A549 (cell line): ENCODE data around the gene SLC1A1. TPM values are rescaled to one million over a fixed set of nuclear protein-coding genes. Genes with fewer than 3 reads are reported as not detected.

Experiments
- ATAC-seq, 2 experiments: fragments of 200-7000 bp in 1 of 2; fragments of >200 bp in 1 of 2; cut with Nextera tagmentation in 1 of 2; cut with Tn5 transposase in 1 of 2; 3 replicates each; pipeline versions ENCODE4 v1.8.0 to v1.9.1; 2018 to 2020; ENCODE audit warnings: mild to moderate bottlenecking in 1 of 2, moderate library complexity in 1 of 2
- CTCF ChIA-PET: fragments of 300-600 bp; sonication (Branson Sonifier 250); formaldehyde crosslinking; extraction: SDS; loops from one replicate; lab custom pipeline; 2021; ENCODE audit warnings: antibody characterized with exemption, inconsistent platforms; lab: Yijun Ruan, JAX
- POLR2A ChIA-PET: fragments of 350-600 bp; formaldehyde crosslinking; extraction: SDS; loops from one replicate; lab custom pipeline; 2021; ENCODE audit warnings: antibody characterized with exemption, inconsistent platforms; lab: Yijun Ruan, JAX
- DNase-seq, 2 experiments: peaks; one replicate each; pipeline versions ENCODE4 v3.0.0 to v3.0.0-alpha.2; 2011 to 2016; ENCODE audit warnings: low read depth in 1 of 2, low spot score in 1 of 2
- FAIRE-seq: peaks from 2 replicates; lab custom pipeline; 2011; peaks lifted over from hg19 to GRCh38; lab: Jason Lieb, UNC
- H3K27ac ChIP-seq, 2 experiments: fragments of >200 bp; sonication (Bioruptor Twin); formaldehyde crosslinking; 3 replicates each; pipeline ENCODE4 v1.5.1; 2016 to 2017
- H3K4me1 ChIP-seq: fragments of >200 bp; sonication (Bioruptor Twin); formaldehyde crosslinking; 3 replicates; pipeline ENCODE4 v1.6.1; 2016
- H3K4me2 ChIP-seq: fragments of >200 bp; sonication (Bioruptor Twin); formaldehyde crosslinking; 3 replicates; pipeline ENCODE4 v1.6.1; 2016
- H3K4me3 ChIP-seq: fragments of >200 bp; sonication (Bioruptor Twin); formaldehyde crosslinking; 3 replicates; pipeline ENCODE4 v1.5.1; 2016
- H3K9me3 ChIP-seq: fragments of >200 bp; sonication (Bioruptor Twin); formaldehyde crosslinking; 3 replicates; pipeline ENCODE4 v1.6.1; 2016
- CBX8 ChIP-seq: fragments of 200-600 bp; sonication (generic); IDR thresholded peaks from 2 replicates; pipeline ENCODE4 v1.6.1; 2016
- CEBPB ChIP-seq, 2 experiments: fragments of >200 bp in 1 of 2; sonication (Bioruptor Twin) in 1 of 2; formaldehyde crosslinking in 1 of 2; IDR thresholded peaks; 2 replicates each; pipeline ENCODE4 v1.6.1; 2012 to 2016
- CHD2 ChIP-seq: fragments of 150-350 bp; IDR thresholded peaks from 2 replicates; pipeline ENCODE4 v1.6.1; 2014; ENCODE audit warnings: low read length; ENCODE audit not compliant: partially characterized antibody
- CHD4 ChIP-seq: fragments of 200-600 bp; sonication (generic); IDR thresholded peaks from 2 replicates; pipeline ENCODE4 v1.6.1; 2016; ENCODE audit warnings: antibody characterized with exemption, mild to moderate bottlenecking, borderline replicate concordance
- EHF ChIP-seq: fragments of 250-450 bp; sonication (Bioruptor Pico); IDR thresholded peaks from 2 replicates; pipeline ENCODE4 v1.5.0; 2020; ENCODE audit warnings: mild to moderate bottlenecking
- EHMT2 ChIP-seq: fragments of 200-600 bp; sonication (generic); IDR thresholded peaks from 2 replicates; pipeline ENCODE4 v1.6.1; 2016; ENCODE audit warnings: antibody characterized with exemption, low read depth, mild to moderate bottlenecking, moderate library complexity
- FOSB ChIP-seq: fragments of 250-450 bp; sonication (Bioruptor Pico); IDR thresholded peaks from 2 replicates; pipeline ENCODE4 v1.5.0; 2020; ENCODE audit warnings: mild to moderate bottlenecking, moderate library complexity
- FOSL2 ChIP-seq, 2 experiments: fragments of 450-650 bp in 1 of 2; fragments of >200 bp in 1 of 2; sonication (Bioruptor Twin) in 1 of 2; formaldehyde crosslinking; IDR thresholded peaks; 2 replicates each; pipeline versions ENCODE4 v1.5.0 to v1.6.1; 2016 to 2020; ENCODE audit warnings: mild to moderate bottlenecking in 1 of 2, moderate library complexity in 1 of 2
- FOXS1 ChIP-seq: fragments of 250-450 bp; sonication (Bioruptor Pico); IDR thresholded peaks from 2 replicates; pipeline ENCODE4 v1.5.0; 2020; ENCODE audit warnings: mild to moderate bottlenecking, moderate library complexity
- HDAC2 ChIP-seq: fragments of 200-600 bp; sonication (generic); IDR thresholded peaks from 2 replicates; pipeline ENCODE4 v1.6.1; 2016
- HES2 ChIP-seq: fragments of >200 bp; sonication (Bioruptor Twin); formaldehyde crosslinking; IDR thresholded peaks from 2 replicates; pipeline ENCODE4 v1.6.1; 2016
- HOXA7 ChIP-seq: fragments of 250-450 bp; sonication (Bioruptor Pico); IDR thresholded peaks from 2 replicates; pipeline ENCODE4 v1.5.0; 2020; ENCODE audit warnings: mild to moderate bottlenecking, moderate library complexity
- HOXB13 ChIP-seq: fragments of 250-450 bp; sonication (Bioruptor Pico); IDR thresholded peaks from 2 replicates; pipeline ENCODE4 v1.5.0; 2020; ENCODE audit warnings: low read depth, mild to moderate bottlenecking, moderate library complexity
- JUNB ChIP-seq: fragments of >200 bp; sonication (Bioruptor Twin); formaldehyde crosslinking; IDR thresholded peaks from 2 replicates; pipeline ENCODE4 v1.6.1; 2016
- KDM1A ChIP-seq: fragments of 200-600 bp; sonication (generic); IDR thresholded peaks from 2 replicates; pipeline ENCODE4 v1.6.1; 2016; ENCODE audit warnings: low read depth, mild to moderate bottlenecking
- KDM5A ChIP-seq: fragments of 200-600 bp; sonication (generic); IDR thresholded peaks from 2 replicates; pipeline ENCODE4 v1.6.1; 2016; ENCODE audit warnings: antibody characterized with exemption, mild to moderate bottlenecking
- MAZ ChIP-seq: fragments of 150-350 bp; IDR thresholded peaks from 2 replicates; pipeline ENCODE4 v1.6.1; 2014; ENCODE audit warnings: antibody characterized with exemption, low read depth, low read length, borderline replicate concordance
- NFE2L2 ChIP-seq: fragments of 150-350 bp; conservative IDR thresholded peaks from 2 replicates; pipeline ENCODE4 v1.6.1; 2014; ENCODE audit warnings: low read length
- POLR2A ChIP-seq: IDR thresholded peaks from 2 replicates; pipeline ENCODE4 v1.6.1; 2012; ENCODE audit warnings: mild to moderate bottlenecking, low read length
- REST ChIP-seq: fragments of 200-600 bp; sonication (generic); IDR thresholded peaks from 2 replicates; pipeline ENCODE4 v1.6.1; 2016; ENCODE audit warnings: antibody characterized with exemption, mild to moderate bottlenecking, moderate library complexity
- RFX5 ChIP-seq: fragments of 450-650 bp; IDR thresholded peaks from 2 replicates; pipeline ENCODE4 v1.7.1; 2014; ENCODE audit warnings: antibody characterized with exemption, mild to moderate bottlenecking, moderate library complexity
- SMC3 ChIP-seq: fragments of >200 bp; sonication (Bioruptor Twin); formaldehyde crosslinking; IDR thresholded peaks from 3 replicates; pipeline ENCODE4 v1.6.1; 2018; ENCODE audit warnings: inconsistent platforms
- TFCP2L1 ChIP-seq: fragments of 250-450 bp; sonication (Bioruptor Pico); IDR thresholded peaks from 2 replicates; pipeline ENCODE4 v1.5.0; 2021; ENCODE audit warnings: mild to moderate bottlenecking
- TP53 ChIP-seq: fragments of 250-450 bp; sonication (Bioruptor Pico); IDR thresholded peaks from 2 replicates; pipeline ENCODE4 v1.5.0; 2021; ENCODE audit warnings: mild to moderate bottlenecking, moderate library complexity
- ZFP36 ChIP-seq: fragments of 450-650 bp; IDR thresholded peaks from 2 replicates; pipeline ENCODE4 v1.6.1; 2014; ENCODE audit warnings: borderline replicate concordance; ENCODE audit not compliant: partially characterized antibody
- ZSCAN20 ChIP-seq: fragments of 250-450 bp; sonication (Bioruptor Pico); IDR thresholded peaks from 2 replicates; pipeline ENCODE4 v1.8.0; 2022; ENCODE audit warnings: mild to moderate bottlenecking, moderate library complexity
- WGBS: methylation state at CpG from one replicate; pipeline ENCODE4 v1.1.6; 2017; ENCODE audit errors: missing lambda C conversion rate; 5-methylcytosine and 5-hydroxymethylcytosine counted together
- polyA plus RNA-seq, 4 experiments: library from polyadenylated mRNA; depleted of rRNA in 3 of 4; stranded (reverse); fragments of >200 nt; fragmentation: RNase III in 1 of 4; extraction: RNeasy Plus Mini Kit Qiagen cat#74134 plus additional on column Dnase treatment in 1 of 4; gene quantifications; 2 replicates in 3 of 4; 3 replicates in 1 of 4; pipeline ENCODE4 v1.2.3, GENCODE V29; 2011 to 2017
- TF ChIP-seq, protein P1 (sequence below): fragments of >200 bp; sonication (Bioruptor Twin); formaldehyde crosslinking; IDR thresholded peaks from 3 replicates; pipeline ENCODE4 v1.5.1; 2016
- TF ChIP-seq, protein P2 (sequence below): fragments of 150-350 bp; IDR thresholded peaks from 2 replicates; pipeline ENCODE4 v1.6.1; 2014; ENCODE audit warnings: low read depth, mild to moderate bottlenecking, low read length

The SLC1A1 gene
- polyA plus RNA-seq, 2 of the 4 experiments (the other 2 are of a cell fraction) = 0.66 to 1.3 TPM

- ATAC-seq (no peak), FAIRE-seq (no peak), DNase-seq (no peak)
- Histone ChIP-seq H3K27ac (no peak overlapping the region), H3K9me3 (no peaks in the 10 kb centered on the region), H3K4me2 (no peak overlapping the region), H3K4me3 (no peak overlapping the region), H3K4me1 (peaks cover 6% of the 10 kb centered on the region)
- WGBS = 53% methylated on average over 4 of the region's 4 CpGs
- ChIA-PET CTCF (no interaction called here), POLR2A (no interaction called here)
- TF ChIP-seq ZSCAN20 (CRISPR knock-in tag) = no peak
- TF ChIP-seq FOSB (CRISPR knock-in tag) = no peak
- TF ChIP-seq REST = no peak
- TF ChIP-seq, protein P1, sequence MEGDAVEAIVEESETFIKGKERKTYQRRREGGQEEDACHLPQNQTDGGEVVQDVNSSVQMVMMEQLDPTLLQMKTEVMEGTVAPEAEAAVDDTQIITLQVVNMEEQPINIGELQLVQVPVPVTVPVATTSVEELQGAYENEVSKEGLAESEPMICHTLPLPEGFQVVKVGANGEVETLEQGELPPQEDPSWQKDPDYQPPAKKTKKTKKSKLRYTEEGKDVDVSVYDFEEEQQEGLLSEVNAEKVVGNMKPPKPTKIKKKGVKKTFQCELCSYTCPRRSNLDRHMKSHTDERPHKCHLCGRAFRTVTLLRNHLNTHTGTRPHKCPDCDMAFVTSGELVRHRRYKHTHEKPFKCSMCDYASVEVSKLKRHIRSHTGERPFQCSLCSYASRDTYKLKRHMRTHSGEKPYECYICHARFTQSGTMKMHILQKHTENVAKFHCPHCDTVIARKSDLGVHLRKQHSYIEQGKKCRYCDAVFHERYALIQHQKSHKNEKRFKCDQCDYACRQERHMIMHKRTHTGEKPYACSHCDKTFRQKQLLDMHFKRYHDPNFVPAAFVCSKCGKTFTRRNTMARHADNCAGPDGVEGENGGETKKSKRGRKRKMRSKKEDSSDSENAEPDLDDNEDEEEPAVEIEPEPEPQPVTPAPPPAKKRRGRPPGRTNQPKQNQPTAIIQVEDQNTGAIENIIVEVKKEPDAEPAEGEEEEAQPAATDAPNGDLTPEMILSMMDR = no peak
- no peak for TF ChIP-seq CEBPB (IDR thresholded peaks at IDR 0.05)
- no peak for TF ChIP-seq NFE2L2
- no peak for TF ChIP-seq HOXA7 (CRISPR knock-in tag)
- no peak for TF ChIP-seq EHMT2
- TF ChIP-seq CHD2 = no peak
- TF ChIP-seq CBX8 = no peak
- TF ChIP-seq MAZ = no peak
- TF ChIP-seq TFCP2L1 = no peak
- TF ChIP-seq POLR2A = no peak
- no peak for TF ChIP-seq HDAC2
Measured at GRCh38 chr9:4495537-4495936, 5.3 kb downstream of the SLC1A1 start.

DNA sequence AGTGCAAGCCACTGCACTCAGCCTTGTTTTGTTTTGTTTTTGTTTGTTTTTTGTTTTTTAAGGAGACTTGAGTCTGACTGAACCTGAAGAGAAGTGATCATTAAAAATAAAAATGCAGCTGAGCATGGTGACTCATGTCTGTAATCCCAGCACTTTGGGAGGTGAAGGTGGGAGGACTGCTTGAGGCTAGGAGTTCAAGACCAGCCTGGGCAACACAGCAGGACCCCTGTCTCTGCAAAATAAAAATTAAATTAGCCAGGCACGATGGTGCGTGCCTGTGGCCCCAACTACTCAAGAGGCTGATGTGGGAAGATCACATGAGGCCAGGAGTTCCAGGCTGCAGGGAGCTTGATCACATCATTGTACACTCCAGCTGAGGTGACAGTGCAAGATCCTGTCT is 6.2 kb downstream of the SLC1A1 start:
- TF ChIP-seq HES2 (no peak), RFX5 (no peak), CBX8 (no peak), KDM5A (no peak), KDM1A (no peak), TP53 (CRISPR knock-in tag) (no peak), EHF (CRISPR knock-in tag) (no peak), CHD4 (no peak), SMC3 (no peak), JUNB (no peak), FOSL2 (IDR thresholded peaks at IDR 0.05) (no peak), FOSL2 (CRISPR knock-in tag; IDR thresholded peaks at IDR 0.05) (no peak), HOXA7 (CRISPR knock-in tag) (no peak), ZFP36 (no peak), FOXS1 (no peak), HOXB13 (CRISPR knock-in tag) (no peak)
- TF ChIP-seq, protein P1 = no peak
- TF ChIP-seq, protein P2, sequence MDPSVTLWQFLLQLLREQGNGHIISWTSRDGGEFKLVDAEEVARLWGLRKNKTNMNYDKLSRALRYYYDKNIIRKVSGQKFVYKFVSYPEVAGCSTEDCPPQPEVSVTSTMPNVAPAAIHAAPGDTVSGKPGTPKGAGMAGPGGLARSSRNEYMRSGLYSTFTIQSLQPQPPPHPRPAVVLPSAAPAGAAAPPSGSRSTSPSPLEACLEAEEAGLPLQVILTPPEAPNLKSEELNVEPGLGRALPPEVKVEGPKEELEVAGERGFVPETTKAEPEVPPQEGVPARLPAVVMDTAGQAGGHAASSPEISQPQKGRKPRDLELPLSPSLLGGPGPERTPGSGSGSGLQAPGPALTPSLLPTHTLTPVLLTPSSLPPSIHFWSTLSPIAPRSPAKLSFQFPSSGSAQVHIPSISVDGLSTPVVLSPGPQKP = no peak
- no peak overlapping the region for H3K4me2 ChIP-seq
- H3K27ac ChIP-seq = no peak overlapping the region
- CTCF ChIA-PET = no interaction called here
- WGBS = 80% methylated on average over 2 of the region's 2 CpGs
- no peaks in the 10 kb centered on the region for H3K9me3 ChIP-seq
- POLR2A ChIA-PET = no interaction called here
- DNase-seq (no peak), FAIRE-seq (no peak), ATAC-seq (no peak)
- no peak overlapping the region for H3K4me3 ChIP-seq
- H3K4me1 ChIP-seq = no peaks in the 10 kb centered on the region
